Measurements from ENCODE around the gene ZBED1. TPM values are rescaled to one million over a fixed set of nuclear protein-coding genes. Genes with fewer than 3 reads are reported as not detected.

Gene ZBED1
- total and polyA plus RNA-seq, 4 donors: 15.9 to 49.0 (median 26.9) TPM

DNA sequence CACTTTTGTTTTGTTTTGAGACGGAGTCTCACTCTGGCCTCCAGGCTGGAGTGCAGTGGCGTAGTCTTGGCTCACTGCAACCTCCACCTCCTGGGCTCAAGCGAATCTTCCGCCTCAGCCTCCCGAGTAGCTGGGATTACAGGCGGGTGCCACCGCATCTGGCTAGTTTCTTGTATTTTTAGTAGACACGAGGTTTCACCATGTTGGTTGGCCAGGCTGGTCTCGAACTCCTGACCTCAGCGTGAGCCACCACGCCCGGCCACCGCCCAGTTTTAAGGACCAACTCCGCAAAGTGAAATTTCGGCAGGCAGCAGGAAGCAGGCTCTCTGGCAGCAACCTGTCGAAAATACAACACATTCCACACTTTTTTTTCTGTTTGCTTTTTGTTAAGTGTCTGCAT lies 13.4 kb downstream of the ZBED1 start:
- no peak overlapping the region for H3K9ac ChIP-seq (ENCODE audit: low read depth in 1 of 2, low read length in 2 of 2)
- peaks cover 22 to 42% (median 29%) of the 10 kb centered on the region in 4 donors for H3K36me3 ChIP-seq (ENCODE audit: control insufficient read depth in 4 of 4, insufficient read depth in 3 of 4, low read depth in 1 of 4, low read length in 3 of 4)
- no peak for TF ChIP-seq FOXA1 (IDR thresholded peaks at IDR 0.05)
- TF ChIP-seq, protein P1, sequence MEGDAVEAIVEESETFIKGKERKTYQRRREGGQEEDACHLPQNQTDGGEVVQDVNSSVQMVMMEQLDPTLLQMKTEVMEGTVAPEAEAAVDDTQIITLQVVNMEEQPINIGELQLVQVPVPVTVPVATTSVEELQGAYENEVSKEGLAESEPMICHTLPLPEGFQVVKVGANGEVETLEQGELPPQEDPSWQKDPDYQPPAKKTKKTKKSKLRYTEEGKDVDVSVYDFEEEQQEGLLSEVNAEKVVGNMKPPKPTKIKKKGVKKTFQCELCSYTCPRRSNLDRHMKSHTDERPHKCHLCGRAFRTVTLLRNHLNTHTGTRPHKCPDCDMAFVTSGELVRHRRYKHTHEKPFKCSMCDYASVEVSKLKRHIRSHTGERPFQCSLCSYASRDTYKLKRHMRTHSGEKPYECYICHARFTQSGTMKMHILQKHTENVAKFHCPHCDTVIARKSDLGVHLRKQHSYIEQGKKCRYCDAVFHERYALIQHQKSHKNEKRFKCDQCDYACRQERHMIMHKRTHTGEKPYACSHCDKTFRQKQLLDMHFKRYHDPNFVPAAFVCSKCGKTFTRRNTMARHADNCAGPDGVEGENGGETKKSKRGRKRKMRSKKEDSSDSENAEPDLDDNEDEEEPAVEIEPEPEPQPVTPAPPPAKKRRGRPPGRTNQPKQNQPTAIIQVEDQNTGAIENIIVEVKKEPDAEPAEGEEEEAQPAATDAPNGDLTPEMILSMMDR (IDR thresholded peaks at IDR 0.05; ENCODE audit: low read depth, low read length, missing input control): no peak
- no peaks in the 10 kb centered on the region for H3K9me3 ChIP-seq (ENCODE audit: control insufficient read depth in 4 of 4, low read length in 3 of 4)
- H3K4me3 ChIP-seq (ENCODE audit: low read depth in 1 of 3, low read length in 3 of 3): no peak overlapping the region
- DNase-seq (ENCODE audit: low spot score): no peak
- 94% methylated on average over 16 of the region's 16 CpGs for WGBS
- no peak overlapping the region for H3K27ac ChIP-seq (ENCODE audit: low read depth in 1 of 2, low read length in 2 of 2)
- H3K4me1 ChIP-seq (ENCODE audit: control insufficient read depth in 4 of 4, insufficient read depth in 4 of 4, low read length in 3 of 4): no peaks in the 10 kb centered on the region
- no peaks in the 10 kb centered on the region for H3K27me3 ChIP-seq (ENCODE audit: control insufficient read depth in 4 of 4, insufficient read depth in 4 of 4, low read length in 3 of 4)

DNA sequence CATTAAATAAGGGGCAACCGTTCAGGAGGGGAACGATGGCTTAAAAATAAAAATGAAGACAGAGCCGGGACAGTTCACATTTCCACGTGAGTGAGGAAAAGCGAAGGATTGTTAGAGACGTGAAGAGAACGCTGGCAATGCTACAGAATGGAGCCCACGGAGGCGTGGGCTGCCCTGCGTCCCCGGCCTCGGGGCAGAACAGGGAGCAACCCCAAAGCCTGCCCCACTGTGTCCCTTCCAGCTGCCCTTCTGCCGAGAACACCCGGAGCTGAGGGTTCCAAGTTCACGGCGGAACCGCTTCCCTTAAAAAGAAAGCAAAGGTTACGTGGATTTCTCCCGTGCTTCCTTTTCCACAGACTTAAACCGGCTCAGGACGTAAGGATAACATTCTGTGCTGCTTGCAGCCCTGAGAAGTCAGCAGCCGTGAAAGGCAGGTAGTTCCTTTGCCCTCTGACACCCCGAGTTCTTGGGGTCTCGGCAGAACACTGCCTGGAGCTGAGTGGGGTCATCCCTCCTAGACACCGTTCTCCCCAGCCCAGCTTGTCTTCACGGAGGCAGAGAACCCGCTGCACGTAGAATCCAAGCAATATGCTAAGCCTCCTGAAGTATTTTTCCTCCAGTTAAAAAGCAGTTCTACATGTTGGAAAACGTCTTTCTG lies 14.2 kb downstream of the ZBED1 start:
- H3K9me3 ChIP-seq (ENCODE audit: control insufficient read depth in 4 of 4, low read length in 3 of 4): no peaks in the 10 kb centered on the region
- TF ChIP-seq, protein P2, sequence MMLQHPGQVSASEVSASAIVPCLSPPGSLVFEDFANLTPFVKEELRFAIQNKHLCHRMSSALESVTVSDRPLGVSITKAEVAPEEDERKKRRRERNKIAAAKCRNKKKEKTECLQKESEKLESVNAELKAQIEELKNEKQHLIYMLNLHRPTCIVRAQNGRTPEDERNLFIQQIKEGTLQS (IDR thresholded peaks at IDR 0.05): no peak
- TF ChIP-seq FOXA2 (IDR thresholded peaks at IDR 0.05): no peak
- TF ChIP-seq, protein P3, sequence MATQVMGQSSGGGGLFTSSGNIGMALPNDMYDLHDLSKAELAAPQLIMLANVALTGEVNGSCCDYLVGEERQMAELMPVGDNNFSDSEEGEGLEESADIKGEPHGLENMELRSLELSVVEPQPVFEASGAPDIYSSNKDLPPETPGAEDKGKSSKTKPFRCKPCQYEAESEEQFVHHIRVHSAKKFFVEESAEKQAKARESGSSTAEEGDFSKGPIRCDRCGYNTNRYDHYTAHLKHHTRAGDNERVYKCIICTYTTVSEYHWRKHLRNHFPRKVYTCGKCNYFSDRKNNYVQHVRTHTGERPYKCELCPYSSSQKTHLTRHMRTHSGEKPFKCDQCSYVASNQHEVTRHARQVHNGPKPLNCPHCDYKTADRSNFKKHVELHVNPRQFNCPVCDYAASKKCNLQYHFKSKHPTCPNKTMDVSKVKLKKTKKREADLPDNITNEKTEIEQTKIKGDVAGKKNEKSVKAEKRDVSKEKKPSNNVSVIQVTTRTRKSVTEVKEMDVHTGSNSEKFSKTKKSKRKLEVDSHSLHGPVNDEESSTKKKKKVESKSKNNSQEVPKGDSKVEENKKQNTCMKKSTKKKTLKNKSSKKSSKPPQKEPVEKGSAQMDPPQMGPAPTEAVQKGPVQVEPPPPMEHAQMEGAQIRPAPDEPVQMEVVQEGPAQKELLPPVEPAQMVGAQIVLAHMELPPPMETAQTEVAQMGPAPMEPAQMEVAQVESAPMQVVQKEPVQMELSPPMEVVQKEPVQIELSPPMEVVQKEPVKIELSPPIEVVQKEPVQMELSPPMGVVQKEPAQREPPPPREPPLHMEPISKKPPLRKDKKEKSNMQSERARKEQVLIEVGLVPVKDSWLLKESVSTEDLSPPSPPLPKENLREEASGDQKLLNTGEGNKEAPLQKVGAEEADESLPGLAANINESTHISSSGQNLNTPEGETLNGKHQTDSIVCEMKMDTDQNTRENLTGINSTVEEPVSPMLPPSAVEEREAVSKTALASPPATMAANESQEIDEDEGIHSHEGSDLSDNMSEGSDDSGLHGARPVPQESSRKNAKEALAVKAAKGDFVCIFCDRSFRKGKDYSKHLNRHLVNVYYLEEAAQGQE (IDR thresholded peaks at IDR 0.05): no peak
- TF ChIP-seq, protein P4, sequence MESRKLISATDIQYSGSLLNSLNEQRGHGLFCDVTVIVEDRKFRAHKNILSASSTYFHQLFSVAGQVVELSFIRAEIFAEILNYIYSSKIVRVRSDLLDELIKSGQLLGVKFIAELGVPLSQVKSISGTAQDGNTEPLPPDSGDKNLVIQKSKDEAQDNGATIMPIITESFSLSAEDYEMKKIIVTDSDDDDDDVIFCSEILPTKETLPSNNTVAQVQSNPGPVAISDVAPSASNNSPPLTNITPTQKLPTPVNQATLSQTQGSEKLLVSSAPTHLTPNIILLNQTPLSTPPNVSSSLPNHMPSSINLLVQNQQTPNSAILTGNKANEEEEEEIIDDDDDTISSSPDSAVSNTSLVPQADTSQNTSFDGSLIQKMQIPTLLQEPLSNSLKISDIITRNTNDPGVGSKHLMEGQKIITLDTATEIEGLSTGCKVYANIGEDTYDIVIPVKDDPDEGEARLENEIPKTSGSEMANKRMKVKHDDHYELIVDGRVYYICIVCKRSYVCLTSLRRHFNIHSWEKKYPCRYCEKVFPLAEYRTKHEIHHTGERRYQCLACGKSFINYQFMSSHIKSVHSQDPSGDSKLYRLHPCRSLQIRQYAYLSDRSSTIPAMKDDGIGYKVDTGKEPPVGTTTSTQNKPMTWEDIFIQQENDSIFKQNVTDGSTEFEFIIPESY (IDR thresholded peaks at IDR 0.05): no peak
- no peak for DNase-seq (ENCODE audit: low spot score)
- H3K36me3 ChIP-seq (ENCODE audit: control insufficient read depth in 4 of 4, insufficient read depth in 3 of 4, low read depth in 1 of 4, low read length in 3 of 4): peaks cover 22 to 42% (median 29%) of the 10 kb centered on the region in 4 donors
- H3K4me1 ChIP-seq (ENCODE audit: control insufficient read depth in 4 of 4, insufficient read depth in 4 of 4, low read length in 3 of 4): no peaks in the 10 kb centered on the region
- no peaks in the 10 kb centered on the region for H3K27me3 ChIP-seq (ENCODE audit: control insufficient read depth in 4 of 4, insufficient read depth in 4 of 4, low read length in 3 of 4)
- H3K27ac ChIP-seq (ENCODE audit: low read depth in 1 of 2, low read length in 2 of 2): peak overlapping the region in 1 of 2 donors; percentile 2
- no peak overlapping the region for H3K4me3 ChIP-seq (ENCODE audit: low read depth in 1 of 3, low read length in 3 of 3)
- no peak overlapping the region for H3K9ac ChIP-seq (ENCODE audit: low read depth in 1 of 2, low read length in 2 of 2)
- WGBS: 91% methylated on average over 29 of the region's 29 CpGs

DNA sequence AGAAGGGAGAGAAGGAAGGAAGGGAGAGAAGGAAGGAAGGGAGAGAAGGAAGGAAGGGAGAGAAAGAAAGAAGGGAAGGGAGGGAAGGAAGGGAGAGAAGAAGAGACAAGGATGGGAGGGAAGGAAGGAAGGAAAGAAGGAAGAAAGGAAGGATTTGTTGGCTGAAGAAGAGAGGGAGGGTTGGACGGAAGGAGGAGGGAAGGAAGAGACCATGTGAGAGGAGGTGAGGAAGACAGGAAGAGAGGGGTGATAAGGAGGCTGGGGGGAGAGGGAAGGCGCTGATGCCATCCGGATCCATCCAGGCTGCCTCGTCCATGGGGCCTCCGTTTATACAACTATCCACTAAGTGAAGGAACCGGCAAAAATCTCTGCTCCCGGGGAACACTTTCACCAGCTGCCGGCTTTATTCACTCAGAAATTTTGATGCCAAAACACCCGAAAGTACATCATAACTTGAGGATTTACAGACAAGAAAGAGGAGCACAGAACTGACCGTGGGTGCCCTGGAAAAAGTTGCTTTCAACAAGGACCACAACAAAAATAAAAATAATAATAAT lies 14.9 kb downstream of the ZBED1 start:
- no peaks in the 10 kb centered on the region for H3K4me1 ChIP-seq (ENCODE audit: control insufficient read depth in 4 of 4, insufficient read depth in 4 of 4, low read length in 3 of 4)
- TF ChIP-seq RAD21 (IDR thresholded peaks at IDR 0.05): no peak
- no peak for TF ChIP-seq GABPA (IDR thresholded peaks at IDR 0.05 in 1 of 2, conservative IDR thresholded peaks at IDR 0.05 in 1 of 2)
- TF ChIP-seq, protein P3 (IDR thresholded peaks at IDR 0.05): no peak
- no peak for TF ChIP-seq FOXA2 (IDR thresholded peaks at IDR 0.05)
- TF ChIP-seq, protein P2 (IDR thresholded peaks at IDR 0.05): no peak
- TF ChIP-seq RXRA (IDR thresholded peaks at IDR 0.05): no peak
- TF ChIP-seq, protein P1 (IDR thresholded peaks at IDR 0.05; ENCODE audit: low read depth, low read length, missing input control): no peak
- 84% methylated on average over 10 of the region's 10 CpGs for WGBS
- no peak overlapping the region for H3K27ac ChIP-seq (ENCODE audit: low read depth in 1 of 2, low read length in 2 of 2)
- no peak overlapping the region for H3K4me3 ChIP-seq (ENCODE audit: low read depth in 1 of 3, low read length in 3 of 3)
- no peaks in the 10 kb centered on the region for H3K27me3 ChIP-seq (ENCODE audit: control insufficient read depth in 4 of 4, insufficient read depth in 4 of 4, low read length in 3 of 4)
- H3K9ac ChIP-seq (ENCODE audit: low read depth in 1 of 2, low read length in 2 of 2): no peak overlapping the region
- DNase-seq (ENCODE audit: low spot score): no peak
- no peaks in the 10 kb centered on the region for H3K9me3 ChIP-seq (ENCODE audit: control insufficient read depth in 4 of 4, low read length in 3 of 4)
- H3K36me3 ChIP-seq (ENCODE audit: control insufficient read depth in 4 of 4, insufficient read depth in 3 of 4, low read depth in 1 of 4, low read length in 3 of 4): peaks cover 22 to 42% (median 29%) of the 10 kb centered on the region in 4 donors
